ENCODE measurements around the gene PLCXD1.

- TF ChIP-seq EP300 (IDR thresholded peaks at IDR 0.05) (no peak), POLR2A (IDR thresholded peaks at IDR 0.05) (no peak)
Measured at GRCh38 chrX:283115-283845, 2.1 kb downstream of the PLCXD1 start.
